Activated naive CD8-positive, alpha-beta T cell treated with anti-CD3 and anti-CD28 coated beads, Interleukin-2, amount 50 U/mL, for 16 hours (primary cell): ENCODE measurements around the gene KCNK5.

ENCODE experiments used
- DNase-seq: peaks from one replicate; pipeline ENCODE4 v3.0.0-alpha.2; 2020; ENCODE audit warnings: low read depth, low spot score

KCNK5 gene

DNA sequence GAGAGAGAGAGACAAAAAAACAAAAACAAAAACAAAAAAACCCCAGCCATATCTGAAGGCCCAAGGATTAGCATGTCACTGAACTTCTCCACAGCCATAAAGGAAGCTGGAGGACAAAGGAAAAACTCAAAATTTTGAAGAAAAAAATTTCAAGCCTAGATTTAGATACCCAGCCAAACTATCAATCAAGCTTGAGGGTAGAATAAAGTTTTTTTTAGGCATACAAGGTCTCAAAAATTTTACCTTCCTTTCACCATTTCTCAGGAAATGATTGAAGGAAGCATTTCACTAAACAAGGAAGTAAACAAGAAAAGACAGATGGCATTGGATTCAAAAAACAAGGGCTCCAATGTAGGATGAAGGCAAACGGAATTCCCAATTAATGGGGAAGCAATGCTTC is 52.1 kb downstream of the KCNK5 start:
- DNase-seq: no peak

DNA sequence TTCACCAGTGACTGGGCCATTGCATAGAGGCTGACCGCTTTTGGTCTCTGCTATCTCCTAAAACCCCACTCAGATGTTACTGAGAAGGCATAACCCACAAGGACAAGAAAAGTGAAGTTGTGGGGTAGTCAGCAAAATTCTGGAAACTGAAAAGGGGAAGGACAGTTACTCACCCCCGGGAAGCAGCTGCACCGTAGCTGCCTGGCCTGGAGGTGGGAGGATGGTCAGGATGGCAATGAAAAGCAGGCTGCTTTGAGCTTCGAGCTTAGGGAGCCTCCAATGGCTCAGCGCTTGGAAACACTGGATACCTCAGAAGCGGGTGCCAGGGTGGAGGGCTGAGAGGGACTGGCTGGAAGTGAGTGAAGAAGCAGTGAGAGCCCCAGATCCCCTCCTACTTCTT is 56.0 kb downstream of the KCNK5 start:
- no peak for DNase-seq

DNA sequence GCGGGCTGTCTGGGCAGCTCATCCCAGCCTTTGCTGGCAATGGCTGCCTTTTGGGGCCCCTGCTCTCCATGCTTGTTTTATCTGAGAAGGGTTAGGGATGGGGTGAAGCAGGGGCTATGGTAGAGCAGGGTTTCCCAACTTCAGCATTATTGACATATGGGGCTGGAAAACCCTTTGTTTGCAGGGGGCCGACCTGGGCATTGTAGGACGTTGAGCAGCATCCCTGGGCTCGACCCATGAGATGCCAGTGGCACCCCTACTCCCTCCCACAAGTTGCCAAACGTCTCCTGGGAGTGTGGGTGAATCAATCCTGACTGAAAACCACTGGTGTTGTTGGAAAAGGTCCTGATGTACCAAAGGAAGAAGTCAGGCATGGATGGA is 56.9 kb downstream of the KCNK5 start:
- DNase-seq: no peak

DNA sequence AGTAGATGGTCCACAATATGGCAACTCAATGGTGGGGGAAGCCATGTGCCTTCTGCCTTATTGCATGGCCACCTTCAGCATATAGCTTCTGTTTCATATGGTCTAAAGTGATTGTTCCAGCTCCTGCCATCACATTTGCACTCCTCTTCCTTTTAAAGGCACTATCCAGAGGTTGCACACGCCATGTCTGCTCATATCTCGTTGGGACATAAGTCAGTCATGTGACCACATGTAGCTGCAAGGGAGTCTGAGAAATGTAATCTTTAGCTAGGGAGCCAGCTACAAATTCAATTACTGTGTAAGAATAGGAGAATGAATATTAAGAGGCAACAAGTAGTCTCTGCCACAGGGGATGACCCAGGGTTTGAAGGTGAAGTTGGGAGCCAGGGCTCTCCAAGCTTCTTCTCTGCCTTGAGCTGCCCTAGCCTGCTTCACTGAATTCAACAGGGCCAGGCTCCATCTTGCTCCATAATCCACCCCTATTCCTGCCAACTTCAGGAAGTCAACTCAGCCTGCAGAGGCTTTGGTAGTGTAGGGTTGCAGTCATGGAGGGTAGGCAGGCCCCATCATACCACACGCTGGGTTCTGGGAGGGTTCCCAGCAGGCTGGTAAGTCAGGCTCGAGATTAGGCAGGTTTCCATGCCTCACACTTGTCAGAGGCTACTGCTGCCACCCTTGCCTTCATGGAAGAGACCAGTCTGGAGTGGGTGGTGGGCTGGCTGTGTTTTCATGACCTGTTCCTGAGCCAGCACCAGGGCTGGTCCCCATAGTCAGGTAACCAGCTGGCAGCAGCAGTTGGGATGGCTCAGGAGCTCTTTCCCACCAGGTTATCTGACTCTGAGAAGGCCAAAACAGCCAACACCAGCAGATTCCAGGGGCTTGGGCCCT is 57.5 kb downstream of the KCNK5 start:
- DNase-seq: no peak

DNA sequence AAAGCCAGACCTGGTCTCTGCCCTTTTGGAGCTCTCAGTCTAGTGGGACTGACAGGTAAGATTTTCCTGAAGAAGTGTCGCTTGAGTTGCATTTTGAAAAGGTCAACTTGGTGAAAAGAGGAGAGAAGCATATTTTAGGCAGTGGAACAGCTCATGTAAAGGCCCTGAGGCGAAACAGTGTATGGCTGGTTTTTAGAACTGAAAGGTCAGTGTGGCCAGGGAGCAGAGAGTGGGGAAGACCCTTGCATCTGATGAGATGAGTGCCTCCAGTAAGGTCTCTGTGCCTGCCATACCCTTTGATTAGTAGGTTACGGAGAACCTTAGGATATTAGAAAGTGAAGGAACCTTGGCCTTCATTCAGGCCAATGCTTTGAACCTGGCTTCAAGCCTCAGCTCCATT is 58.4 kb downstream of the KCNK5 start:
- DNase-seq: no peak

DNA sequence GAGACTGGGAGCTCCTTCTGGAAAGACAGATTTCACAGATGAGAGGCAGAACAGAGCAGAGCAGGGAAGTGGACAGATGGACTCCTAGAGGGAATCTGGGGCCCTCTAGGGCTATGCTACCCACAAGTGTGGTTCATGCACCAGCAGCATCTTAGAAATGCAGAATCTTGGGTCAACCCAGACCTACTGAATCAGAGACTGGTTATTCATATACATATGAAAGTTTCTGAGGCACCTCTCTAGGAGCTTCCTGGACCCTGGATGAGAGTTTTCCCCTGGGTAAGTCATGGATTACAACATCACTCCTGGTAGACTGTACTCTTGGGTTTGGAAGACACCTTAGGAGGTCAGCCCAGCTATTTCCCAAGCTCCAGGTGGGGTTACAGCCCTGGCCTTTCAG is 58.9 kb downstream of the KCNK5 start:
- no peak for DNase-seq

DNA sequence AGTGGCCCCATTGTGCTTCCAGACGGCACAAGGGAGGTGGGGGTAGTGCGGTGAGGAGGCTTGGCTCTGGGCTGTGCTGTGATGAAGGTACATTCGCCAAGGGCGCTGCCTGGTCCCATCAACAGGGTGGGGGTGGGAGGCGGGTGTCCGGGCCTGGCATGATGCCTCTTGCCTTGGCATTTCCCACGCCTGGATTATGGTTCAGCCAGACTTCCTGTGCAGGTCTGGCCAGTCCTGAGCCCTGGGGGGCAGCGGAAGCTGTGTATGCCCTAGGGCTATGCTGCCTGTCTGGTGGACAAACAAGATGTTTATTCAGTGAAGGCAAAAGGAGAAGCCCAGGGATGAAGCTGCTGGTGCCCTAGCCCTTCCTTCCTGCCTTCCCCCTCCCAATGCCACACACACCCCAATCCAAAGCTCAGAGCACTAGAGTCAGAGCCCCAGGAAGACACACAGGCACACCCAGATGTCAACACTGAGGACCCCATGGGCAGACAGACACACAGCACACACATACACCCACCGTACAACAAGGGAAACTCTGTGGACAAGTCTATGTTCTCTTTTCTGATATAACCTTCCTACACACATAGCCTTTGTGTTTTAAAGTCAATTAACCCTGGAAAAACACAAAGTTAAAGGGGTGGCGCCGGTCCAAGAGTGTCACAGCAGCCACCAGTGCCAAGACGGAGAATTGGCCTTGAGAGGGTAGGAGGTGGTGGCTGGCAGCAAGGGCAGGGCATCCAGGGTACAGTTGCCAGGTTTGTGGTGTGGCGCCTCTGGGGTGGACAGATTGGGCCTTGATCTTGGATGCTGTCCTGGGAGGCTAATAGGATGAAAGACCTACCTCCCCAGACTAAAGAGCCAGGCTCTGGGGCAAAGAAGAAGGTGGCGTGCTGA is 59.6 kb downstream of the KCNK5 start:
- DNase-seq: no peak

DNA sequence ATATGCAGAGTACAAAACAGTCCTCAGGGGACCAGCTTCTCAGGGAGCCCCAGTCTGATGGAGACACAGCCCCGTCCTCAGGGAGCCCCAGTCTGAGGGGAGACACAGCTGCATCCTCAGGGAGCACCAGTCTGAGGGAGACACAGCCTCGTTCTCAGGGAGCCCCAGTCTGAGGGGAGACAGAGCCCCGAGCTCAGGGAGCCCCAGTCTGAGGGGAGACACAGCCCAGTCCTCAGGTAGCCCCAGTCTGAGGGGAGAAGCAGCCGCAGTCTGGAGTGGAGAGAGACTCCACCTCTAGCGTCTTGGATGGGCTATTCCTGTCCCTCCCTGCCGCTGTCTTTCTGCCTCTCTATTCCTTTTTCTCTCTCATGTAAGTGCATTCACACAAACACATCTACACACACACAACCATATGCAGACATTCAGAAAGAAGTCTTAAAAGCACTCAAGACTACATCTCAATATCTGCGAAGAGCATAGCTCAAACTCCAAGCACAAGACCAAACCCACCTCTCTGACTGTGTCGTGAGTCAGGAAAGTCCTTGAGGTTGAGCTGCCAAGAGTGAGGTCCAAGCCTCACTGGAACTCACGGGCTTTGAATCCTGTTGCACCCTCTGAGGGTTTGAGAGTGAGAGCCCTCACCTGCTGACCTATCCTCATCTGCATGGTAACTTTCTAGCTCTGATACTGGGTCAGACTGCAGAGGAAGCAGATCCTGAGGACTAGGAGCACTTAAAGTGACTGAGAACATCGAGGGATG is 61.2 kb downstream of the KCNK5 start:
- DNase-seq: no peak

DNA sequence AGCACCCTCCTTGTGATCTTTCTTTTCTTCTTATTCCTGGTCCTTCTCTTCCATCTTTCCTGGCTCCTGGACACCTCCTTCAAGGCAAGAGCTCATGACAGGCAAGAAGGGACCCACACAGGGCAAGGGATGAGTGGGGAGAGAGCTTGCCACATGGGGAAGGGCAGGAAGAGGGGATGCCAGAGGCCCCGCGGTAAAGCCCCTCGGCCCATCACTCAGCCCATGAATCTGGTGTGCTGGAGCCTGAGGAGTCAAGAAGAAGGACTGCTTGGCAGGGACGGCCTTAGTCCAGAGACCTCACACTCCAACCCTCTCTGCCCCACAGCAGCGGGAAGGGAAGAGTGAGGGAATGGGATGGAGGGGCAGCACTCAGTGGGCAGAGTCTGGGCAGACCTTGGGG is 62.0 kb downstream of the KCNK5 start:
- no peak for DNase-seq

DNA sequence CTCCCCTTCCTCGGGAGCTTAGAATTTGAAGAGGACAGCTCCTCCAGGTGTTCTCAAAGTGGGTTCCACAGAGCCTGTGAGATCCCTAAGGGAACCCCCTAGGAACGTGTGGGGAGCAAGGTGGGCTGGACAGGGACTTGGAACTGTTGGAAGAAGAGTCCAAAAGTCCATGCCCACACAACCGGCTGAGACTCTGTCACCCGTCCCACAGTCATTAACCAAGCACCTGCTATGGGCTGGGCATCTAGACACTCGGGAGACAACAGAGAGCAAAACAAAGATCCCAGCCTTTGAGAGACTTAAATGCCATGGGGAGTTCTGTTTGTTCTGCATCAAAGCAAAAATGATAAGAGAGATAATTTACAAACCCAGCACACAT is 62.4 kb downstream of the KCNK5 start:
- DNase-seq: no peak

DNA sequence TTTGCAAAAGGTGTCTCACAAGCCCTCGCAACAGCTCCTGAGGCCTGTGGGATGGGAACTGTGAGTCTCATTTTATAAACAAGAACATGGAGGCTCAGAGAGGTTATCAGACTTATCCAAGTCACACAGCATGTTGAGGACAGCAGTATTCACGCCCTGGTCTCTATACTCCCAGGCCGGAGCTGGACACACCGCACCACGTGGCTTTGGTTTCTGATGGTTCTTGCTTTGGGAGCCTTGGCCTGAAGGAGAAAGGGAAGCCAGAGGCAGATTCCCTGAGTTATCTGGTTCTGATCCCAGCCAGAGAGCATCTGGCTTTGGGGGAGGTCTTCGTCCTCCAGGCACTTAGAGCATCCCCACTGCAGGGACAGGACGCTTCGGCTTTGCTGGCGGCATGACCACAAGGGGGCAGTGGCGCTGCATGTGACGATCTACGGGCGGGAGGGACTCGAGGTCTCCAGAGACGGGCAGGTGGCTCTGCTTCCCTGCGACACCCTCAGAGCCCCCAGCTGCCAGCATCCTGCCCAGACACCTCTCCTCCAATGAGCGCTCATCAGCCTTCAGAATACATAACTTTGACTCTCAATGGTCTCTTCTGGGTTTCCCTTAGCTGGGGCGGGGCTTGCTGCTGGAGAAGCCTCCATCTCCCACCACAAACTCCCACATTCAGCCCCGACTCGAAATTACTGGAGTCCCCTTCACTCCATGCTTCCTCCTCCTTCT is 62.9 kb downstream of the KCNK5 start:
- DNase-seq: peak; percentile 85

DNA sequence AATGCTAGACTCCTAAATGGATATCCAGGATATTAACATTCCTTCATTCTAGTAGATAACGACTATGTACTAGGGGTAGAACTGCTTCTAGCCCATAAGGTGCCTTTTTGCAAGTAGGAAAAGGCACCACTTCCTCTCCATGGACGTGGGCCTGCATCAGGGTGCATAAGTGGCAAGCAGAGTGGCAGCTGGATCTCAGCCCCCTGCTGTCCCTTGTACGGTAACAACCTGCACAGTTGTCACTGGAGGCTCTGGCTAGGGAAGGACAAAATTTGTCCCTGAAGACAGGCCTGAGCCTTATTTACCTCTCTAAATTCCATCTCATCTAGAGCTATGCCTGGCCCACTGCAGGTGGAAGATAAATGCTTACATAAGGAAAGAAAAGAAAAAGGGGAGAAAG is 71.8 kb downstream of the KCNK5 start:
- DNase-seq: no peak

DNA sequence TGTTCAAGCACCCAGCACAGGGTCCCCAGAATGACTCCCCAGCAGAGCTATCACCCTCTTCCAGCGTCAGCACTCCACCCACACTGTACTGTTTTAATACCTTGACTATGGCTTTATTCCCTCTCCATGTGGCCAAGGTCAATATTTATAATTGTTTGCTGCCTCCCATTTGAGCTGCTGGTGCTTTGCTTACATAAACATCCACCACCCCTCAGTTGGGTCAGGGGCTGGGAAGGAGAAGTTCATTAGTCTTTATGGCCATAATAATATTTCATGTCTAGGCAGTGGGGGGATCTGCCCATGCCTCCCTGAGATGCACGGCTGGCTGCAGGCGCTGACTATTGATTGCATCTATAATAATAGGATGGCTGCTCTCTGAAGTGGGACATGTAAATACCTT is 72.5 kb downstream of the KCNK5 start:
- DNase-seq: no peak

DNA sequence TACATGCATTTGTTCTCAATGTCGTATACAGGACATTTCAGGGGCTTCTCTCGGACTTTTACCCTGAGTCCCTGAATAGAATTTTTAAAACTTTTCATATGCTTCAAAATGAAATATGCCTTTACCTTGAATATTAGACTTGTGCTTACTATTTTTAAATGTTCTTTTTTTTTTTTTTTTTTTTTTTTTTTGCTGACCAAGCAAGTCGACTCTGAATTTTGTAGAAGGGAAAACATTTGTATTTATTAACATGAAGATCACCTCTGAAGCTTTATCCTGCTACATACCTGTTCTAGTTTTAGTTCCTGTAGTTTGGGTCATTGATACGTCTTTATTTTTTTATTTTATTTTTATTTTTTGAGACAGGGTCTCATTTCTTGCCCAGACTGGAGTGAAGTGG is 74.6 kb downstream of the KCNK5 start:
- DNase-seq: no peak

DNA sequence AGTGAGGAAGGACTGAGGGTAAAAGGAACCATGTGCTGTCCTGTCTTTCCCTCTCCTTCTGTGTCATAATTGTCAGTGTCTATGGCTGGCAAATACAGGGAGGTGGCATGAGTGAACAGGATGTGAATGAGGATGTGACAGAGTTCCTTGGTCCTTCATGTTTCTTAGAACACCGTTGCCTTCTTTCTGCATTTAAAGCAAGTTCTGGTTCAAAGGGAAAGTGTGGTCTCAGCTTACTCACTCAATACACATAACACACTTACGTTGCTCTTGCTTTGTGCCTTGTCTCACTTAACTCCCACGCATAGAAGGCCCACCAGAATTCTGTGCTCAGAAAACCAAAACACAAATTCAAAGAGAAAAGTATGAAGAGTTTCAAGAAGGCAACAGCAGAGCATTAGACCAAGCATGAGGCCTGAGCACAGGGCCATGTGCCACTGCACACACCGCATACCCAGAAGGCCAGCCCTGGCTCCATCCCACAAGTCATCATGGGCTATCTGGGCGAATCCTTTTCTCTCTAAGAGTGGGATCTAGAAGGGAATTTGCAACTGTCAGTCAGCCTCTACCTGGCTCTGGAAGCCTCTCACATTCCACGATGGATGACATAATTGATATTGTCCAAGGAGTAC is 75.4 kb downstream of the KCNK5 start:
- DNase-seq: peak; percentile 22

DNA sequence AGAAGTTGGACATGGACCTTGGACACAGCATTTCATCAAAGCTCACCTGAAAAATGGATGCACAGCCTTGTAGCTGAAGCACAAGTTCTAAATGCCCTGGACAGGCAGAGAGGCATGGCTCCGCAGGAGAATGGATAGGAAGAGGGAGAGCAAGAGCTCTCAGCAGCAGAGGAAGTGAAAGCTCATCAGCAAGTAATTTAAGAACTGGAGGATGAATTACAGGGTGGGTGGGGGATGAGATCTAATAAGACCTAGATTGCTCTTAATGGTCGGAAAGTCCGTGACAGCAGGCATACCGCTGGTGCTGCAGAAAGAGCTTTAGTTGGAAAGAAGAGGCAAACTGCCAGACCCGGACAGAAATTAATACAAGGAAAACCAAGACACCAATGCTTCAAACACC is 77.0 kb downstream of the KCNK5 start:
- DNase-seq: no peak

DNA sequence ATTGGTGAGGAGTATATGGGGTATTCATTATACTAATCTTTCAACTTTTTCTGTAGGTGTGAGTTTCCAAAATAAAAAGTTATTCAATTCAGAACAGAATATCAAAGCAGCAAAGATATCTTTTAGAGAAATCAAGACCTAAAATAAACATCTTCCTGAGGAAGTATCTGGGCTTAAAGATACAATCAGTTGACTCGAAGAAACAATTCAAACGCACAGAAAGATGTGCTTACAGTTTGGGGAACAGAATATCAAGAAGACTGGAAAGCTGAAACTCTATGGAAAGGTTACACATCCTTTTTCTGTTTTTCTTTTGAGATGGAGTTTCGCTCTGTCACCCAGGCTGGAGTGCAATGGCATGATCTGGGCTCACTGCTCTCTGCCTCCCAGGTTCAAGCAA is 78.1 kb downstream of the KCNK5 start:
- DNase-seq: no peak

DNA sequence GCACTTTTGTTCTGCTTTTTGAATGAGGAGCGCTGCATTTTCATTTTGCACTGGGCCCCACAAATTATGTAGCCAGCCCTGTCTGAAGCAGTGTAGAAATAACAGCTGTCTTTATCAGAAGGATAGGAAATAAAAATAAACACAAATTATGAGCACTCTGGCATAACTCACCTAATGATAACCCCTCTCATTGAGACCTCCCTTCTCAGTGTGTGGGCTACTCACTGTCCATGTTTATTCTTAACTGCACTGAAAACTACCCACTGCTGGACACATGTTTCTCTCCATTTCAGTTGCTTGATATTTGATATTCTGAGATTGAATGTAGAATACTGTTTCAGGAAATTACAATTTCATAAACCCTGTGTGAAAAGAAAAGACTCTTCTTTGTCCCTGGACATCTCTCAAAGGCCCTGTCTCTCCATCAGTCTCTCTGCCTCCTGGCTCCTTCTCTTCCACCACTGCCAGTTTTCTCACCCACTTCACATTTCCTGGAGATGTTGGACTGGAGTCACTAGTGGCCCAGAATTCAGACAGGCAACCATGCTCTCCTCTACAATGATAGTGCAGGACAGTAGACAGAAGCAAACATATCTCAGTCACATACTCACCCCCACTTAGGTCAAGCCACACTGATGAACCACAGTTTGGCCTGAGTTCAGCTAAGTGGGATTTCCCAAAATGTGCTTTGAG is 84.6 kb downstream of the KCNK5 start:
- DNase-seq: no peak

DNA sequence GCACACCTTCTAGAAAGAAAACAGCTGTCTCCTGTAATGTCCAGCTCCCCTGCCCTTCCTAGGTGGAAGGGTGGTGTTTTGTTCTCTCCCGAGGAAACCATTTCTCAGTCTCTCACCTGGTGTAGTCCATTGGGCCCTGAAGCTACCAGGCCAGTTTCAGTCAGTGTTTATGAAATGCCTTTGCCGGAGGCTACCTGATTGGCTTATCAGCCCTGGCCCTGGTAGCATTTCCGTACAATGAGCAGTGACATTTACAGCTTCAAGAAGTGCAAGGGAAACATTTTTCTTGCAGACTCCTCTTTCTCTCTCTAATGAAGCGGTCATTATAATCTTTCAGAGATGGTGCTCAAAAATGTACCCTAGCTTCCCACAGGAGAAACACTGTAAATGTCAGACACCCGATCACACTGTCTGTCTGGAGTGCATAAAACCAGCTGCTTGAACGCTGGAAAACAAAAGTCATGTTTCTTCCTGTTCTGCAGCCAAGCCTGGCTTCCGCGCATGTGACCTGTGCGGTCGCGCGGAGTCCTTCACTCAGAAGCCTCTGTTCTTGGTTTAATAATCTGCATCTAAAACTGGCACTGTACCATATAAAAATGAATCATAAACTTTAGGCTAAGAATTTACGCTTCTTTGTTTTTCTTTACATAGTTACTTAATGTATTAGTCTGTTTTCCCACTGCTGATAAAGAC is 85.9 kb downstream of the KCNK5 start:
- DNase-seq: no peak
